Prostate gland (tissue), 2 donors: ENCODE data around the gene SPTBN5. TPM values are rescaled to one million over a fixed set of nuclear protein-coding genes. Genes with fewer than 3 reads are reported as not detected.

Experiments used
- DNase-seq: peaks from one replicate; pipeline ENCODE4 v3.0.0-alpha.2; 2019; ENCODE audit warnings: low spot score
- H3K27ac ChIP-seq, 2 donors: fragments of 200-600 bp; sonication (generic); 2 replicates each; pipeline ENCODE4 v1.5.1; 2017 to 2019
- H3K27me3 ChIP-seq: fragments of 200-600 bp; sonication (generic); replicated peaks from 2 replicates; pipeline ENCODE4 v1.5.1; 2019; ENCODE audit not compliant: insufficient read depth
- H3K36me3 ChIP-seq, 2 donors: fragments of 200-600 bp; sonication (generic); 1 replicate in 1 of 2; 2 replicates in 1 of 2; pipeline versions ENCODE4 v1.5.1 to v1.8.1; 2017 to 2019
- H3K4me1 ChIP-seq: fragments of 200-600 bp; sonication (generic); replicated peaks from 2 replicates; pipeline ENCODE4 v1.5.1; 2019
- H3K4me3 ChIP-seq, 2 donors: fragments of 200-600 bp; sonication (generic); 2 replicates each; pipeline ENCODE4 v1.5.1; 2017 to 2019
- H3K9me3 ChIP-seq: fragments of 200-600 bp; sonication (generic); 2 replicates; pipeline ENCODE4 v1.5.1; 2017
- POLR2A ChIP-seq: fragments of 450-650 bp; IDR thresholded peaks from one replicate; pipeline ENCODE4 v1.6.1; 2016; ENCODE audit warnings: antibody characterized with exemption, mild to moderate bottlenecking
- POLR2AphosphoS5 ChIP-seq: sonication (generic); formaldehyde crosslinking; IDR thresholded peaks from one replicate; pipeline ENCODE4 v1.6.1; 2017; ENCODE audit warnings: antibody characterized with exemption
- WGBS: methylation state at CpG from one replicate; pipeline ENCODE4 v1.1.5; 2018; 5-methylcytosine and 5-hydroxymethylcytosine counted together
- intact Hi-C: fragments of 100-400 bp; cut with DNase I; formaldehyde crosslinking; loops from one replicate; pipeline ENCODE4 v1.14.2; 2022
- total RNA-seq, 2 donors: library from RNA; depleted of rRNA; stranded (reverse); fragments of >200 nt; gene quantifications; one replicate each; pipeline ENCODE4 v1.1.0, GENCODE V29; 2016
- TF ChIP-seq, protein P1 (sequence below), 4 experiments: fragments of 200-600 bp in 2 of 4; fragments of 450-650 bp in 2 of 4; sonication (generic) in 2 of 4; IDR thresholded peaks; 1 replicate in 3 of 4; 2 replicates in 1 of 4; pipeline ENCODE4 v1.5.1; 2016 to 2019; ENCODE audit warnings: antibody characterized with exemption in 4 of 4, mild to moderate bottlenecking in 2 of 4, moderate library complexity in 2 of 4

SPTBN5 gene
- total RNA-seq, 2 donors from 2014 or later, result 1.2 to 2.2 TPM

DNA sequence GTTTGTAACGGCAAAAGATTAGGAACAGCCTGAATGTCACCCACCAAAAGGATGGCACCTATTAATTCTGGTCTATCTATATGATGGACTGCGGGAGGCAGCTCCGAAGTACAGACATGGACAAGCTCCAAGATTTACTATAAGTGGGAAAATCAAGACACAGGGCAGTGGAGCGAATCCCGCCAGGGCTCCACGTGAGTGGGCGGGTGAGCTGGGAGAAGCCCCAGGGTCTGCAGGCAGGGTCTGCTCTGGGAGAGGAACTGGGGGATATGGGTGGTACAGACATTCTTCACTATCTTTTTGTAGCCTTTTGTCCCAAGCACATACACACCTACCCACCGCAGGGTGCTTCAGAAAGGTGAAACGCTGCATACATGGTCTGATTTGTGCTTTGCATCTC lies 38.2 kb upstream of the SPTBN5 start:
- WGBS, result 91% methylated on average over 9 of the region's 9 CpGs
- no peak overlapping the region for H3K27ac ChIP-seq
- TF ChIP-seq, protein P1, sequence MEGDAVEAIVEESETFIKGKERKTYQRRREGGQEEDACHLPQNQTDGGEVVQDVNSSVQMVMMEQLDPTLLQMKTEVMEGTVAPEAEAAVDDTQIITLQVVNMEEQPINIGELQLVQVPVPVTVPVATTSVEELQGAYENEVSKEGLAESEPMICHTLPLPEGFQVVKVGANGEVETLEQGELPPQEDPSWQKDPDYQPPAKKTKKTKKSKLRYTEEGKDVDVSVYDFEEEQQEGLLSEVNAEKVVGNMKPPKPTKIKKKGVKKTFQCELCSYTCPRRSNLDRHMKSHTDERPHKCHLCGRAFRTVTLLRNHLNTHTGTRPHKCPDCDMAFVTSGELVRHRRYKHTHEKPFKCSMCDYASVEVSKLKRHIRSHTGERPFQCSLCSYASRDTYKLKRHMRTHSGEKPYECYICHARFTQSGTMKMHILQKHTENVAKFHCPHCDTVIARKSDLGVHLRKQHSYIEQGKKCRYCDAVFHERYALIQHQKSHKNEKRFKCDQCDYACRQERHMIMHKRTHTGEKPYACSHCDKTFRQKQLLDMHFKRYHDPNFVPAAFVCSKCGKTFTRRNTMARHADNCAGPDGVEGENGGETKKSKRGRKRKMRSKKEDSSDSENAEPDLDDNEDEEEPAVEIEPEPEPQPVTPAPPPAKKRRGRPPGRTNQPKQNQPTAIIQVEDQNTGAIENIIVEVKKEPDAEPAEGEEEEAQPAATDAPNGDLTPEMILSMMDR (IDR thresholded peaks at IDR 0.05), result no peak
- TF ChIP-seq POLR2A (no peak), POLR2AphosphoS5 (no peak)

DNA sequence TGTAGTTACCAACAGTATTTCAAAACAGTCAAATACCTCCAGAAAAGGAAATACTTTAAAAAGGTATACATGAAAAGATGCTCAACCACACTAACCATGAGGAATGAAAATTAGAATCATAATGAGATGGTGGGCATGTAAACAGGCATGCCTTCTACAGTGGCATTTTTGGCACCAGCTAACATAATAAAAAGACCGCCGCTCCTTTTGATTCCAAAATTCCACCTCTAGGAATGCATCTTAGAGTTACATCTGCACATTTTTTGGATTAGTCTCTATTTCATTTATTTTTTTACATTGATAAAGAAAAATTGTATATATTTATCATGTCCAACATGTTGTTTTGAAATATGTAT lies 37.0 kb upstream of the SPTBN5 start:
- no peak for DNase-seq
- WGBS, result 91% methylated on average over 2 of the region's 2 CpGs
- Histone ChIP-seq H3K9me3 (no peaks in the 10 kb centered on the region), H3K27ac (no peak overlapping the region), H3K27me3 (no peaks in the 10 kb centered on the region), H3K36me3 (no peaks in the 10 kb centered on the region), H3K4me1 (peaks cover 5% of the 10 kb centered on the region), H3K4me3 (no peak overlapping the region)
- no peak for TF ChIP-seq POLR2AphosphoS5
- intact Hi-C loops, result no loop called here

More for the DNA sequence above, 38.2 kb upstream of the SPTBN5 start:
- Histone ChIP-seq H3K27me3 (no peaks in the 10 kb centered on the region), H3K4me3 (no peak overlapping the region), H3K4me1 (peaks cover 5% of the 10 kb centered on the region), H3K36me3 (no peaks in the 10 kb centered on the region), H3K9me3 (no peaks in the 10 kb centered on the region)
- intact Hi-C loops, result no loop called here
- DNase-seq, result no peak

DNA sequence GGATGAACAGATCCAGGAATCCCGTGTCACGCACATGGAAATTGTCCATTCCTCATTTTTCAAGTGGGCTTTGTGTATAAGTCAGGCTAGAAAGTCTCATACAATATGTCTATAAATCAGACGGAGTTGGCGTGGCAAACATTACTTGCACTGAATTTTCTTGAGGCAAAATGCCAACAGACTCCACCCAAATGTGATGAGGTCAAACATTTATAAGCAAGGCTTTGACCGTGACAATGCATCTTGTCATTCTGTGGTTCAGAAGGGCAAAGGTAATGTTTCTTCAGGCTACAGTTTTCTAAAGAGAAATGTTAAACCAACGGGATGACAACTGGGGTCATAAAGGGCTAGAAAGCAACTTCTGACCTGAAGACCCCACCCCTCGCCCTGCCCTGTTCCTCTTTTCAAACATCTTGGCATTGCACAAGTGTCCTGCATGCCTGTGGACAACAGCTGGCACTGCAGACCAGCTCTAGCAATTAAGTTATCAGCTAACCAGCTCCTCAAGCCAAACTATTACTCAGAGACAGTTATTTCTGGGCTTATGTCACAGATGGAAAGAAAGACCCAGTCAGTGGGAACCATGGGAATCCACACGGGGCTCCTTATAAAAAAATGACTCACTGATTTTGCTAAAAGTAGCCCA lies 36.5 kb upstream of the SPTBN5 start:
- Histone ChIP-seq H3K36me3 (no peaks in the 10 kb centered on the region), H3K9me3 (no peaks in the 10 kb centered on the region), H3K27me3 (no peaks in the 10 kb centered on the region), H3K27ac (no peak overlapping the region), H3K4me1 (peaks cover 7% of the 10 kb centered on the region), H3K4me3 (no peak overlapping the region)
- no peak for DNase-seq
- TF ChIP-seq POLR2A (no peak), POLR2AphosphoS5 (no peak)
- TF ChIP-seq, protein P1 (IDR thresholded peaks at IDR 0.05), result peak in 1 of 4 experiments; percentile 37
- intact Hi-C loops, result no loop called here
- 70% methylated on average over 8 of the region's 8 CpGs for WGBS

DNA sequence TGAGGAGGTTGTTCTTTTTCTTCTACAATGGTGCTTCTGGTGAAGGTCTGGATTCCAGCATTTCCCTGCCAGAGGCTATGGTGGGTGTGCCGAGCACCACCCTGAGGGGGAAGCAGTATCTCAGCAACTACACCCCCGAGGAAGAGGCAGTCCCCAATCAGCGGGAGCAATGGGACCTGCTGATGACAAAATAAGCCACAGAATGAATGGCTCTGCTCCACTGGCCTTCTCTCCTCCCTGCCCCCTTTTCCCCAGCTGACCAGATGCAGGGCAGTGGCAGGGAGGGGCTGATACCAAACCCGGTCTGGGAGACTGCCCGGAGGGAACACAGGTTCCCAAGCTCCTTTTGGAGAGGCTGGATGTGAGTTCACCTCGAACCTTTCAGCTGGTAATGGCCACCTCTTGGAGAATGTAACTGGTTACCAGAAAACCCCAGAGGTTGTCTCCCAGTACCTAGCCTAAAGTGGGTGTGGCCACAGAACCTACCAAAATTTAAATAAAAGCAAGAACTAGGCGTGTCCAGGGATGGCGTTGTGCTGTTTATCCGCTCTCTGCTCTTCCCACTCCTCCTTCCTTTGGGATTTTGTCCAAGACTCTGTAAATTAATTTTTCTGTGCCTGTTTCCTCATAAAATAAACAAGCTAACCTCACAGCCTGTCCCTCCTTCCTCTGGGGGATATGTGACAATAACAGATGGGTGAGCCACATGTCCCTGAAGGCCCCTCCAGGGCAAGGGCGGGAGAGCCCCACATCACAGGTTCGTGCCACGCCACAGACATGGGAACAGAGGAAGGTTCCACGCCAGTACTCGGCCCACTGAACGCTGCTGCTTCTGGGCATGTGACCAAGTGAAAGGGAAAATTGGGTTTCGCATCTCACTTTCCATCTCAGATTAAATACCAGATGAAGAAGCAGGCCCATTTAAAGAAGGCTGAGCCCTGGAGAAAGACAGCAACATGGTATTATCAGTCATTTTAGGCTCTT lies 35.1 kb upstream of the SPTBN5 start:
- Histone ChIP-seq H3K36me3 (no peaks in the 10 kb centered on the region), H3K27me3 (no peaks in the 10 kb centered on the region), H3K4me3 (no peak overlapping the region), H3K4me1 (peaks cover 10% of the 10 kb centered on the region), H3K9me3 (no peaks in the 10 kb centered on the region), H3K27ac (peak overlapping the region; percentile 20 to 21)
- WGBS, result 58% methylated on average over 16 of the region's 16 CpGs
- TF ChIP-seq, protein P1 (IDR thresholded peaks at IDR 0.05), result no peak
- TF ChIP-seq POLR2A (no peak), POLR2AphosphoS5 (no peak)
- intact Hi-C loops, result no loop called here
- no peak for DNase-seq

DNA sequence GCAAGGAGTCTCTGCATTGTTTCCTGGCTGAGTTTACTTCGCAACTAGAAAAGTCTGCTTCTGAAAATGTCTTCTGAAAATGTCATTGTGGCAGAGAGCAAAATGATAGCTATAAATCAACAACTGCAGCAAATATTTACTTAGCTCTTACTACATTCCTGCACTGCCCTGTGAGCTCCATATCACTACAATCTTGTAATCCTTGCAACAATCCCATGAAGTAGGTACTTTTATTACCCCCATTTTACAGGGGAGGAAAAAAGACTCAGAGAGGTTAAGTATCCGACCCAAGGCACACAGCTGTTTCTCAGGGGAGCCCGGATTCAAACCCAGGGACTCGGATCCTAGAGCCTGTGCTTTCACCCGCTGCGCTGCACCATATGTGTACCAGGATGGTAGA lies 34.2 kb upstream of the SPTBN5 start:
- H3K36me3 ChIP-seq, result no peaks in the 10 kb centered on the region
- intact Hi-C loops, result no loop called here

More for the DNA sequence above, 34.2 kb upstream of the SPTBN5 start:
- no peaks in the 10 kb centered on the region for H3K27me3 ChIP-seq
- H3K4me3 ChIP-seq, result no peak overlapping the region
- peak overlapping the region; percentile 36 to 41 for H3K27ac ChIP-seq
- H3K9me3 ChIP-seq, result no peaks in the 10 kb centered on the region
- WGBS, result 55% methylated on average over 6 of the region's 6 CpGs
- DNase-seq, result no peak
- H3K4me1 ChIP-seq, result peaks cover 10% of the 10 kb centered on the region
- TF ChIP-seq, protein P1 (IDR thresholded peaks at IDR 0.05), result no peak
- TF ChIP-seq POLR2AphosphoS5 (peak; percentile 55), POLR2A (no peak)
